NCI-H187 treated with DMSO at 0.1 percent for 48 hours (cell line): Measurements from ENCODE around the gene ARHGEF9.

Source experiments
- DNase-seq: peaks from one replicate; lab custom pipeline; 2025; lab: John Stamatoyannopoulos, UW

ARHGEF9 gene

GRCh38 chrX:63746278-63746677 is 38.7 kb downstream of the ARHGEF9 start:
- no peak for DNase-seq

- DNase-seq, result no peak
Observed at GRCh38 chrX:63744850-63745394, 40.1 kb downstream of the ARHGEF9 start.

GRCh38 chrX:63743596-63743995 is 41.4 kb downstream of the ARHGEF9 start:
- no peak for DNase-seq

GRCh38 chrX:63740382-63740781 is 44.6 kb downstream of the ARHGEF9 start:
- no peak for DNase-seq

- no peak for DNase-seq
Observed at GRCh38 chrX:63739885-63740284, 45.1 kb downstream of the ARHGEF9 start.

GRCh38 chrX:63738696-63739095 is 46.3 kb downstream of the ARHGEF9 start:
- no peak for DNase-seq

GRCh38 chrX:63737131-63737921 is 47.7 kb downstream of the ARHGEF9 start:
- no peak for DNase-seq

- DNase-seq, result no peak
Observed at GRCh38 chrX:63735882-63736281, 49.1 kb downstream of the ARHGEF9 start.

GRCh38 chrX:63720293-63720692 is 64.7 kb downstream of the ARHGEF9 start:
- no peak for DNase-seq

- DNase-seq, result no peak
Observed at GRCh38 chrX:63719633-63720032, 65.4 kb downstream of the ARHGEF9 start.

- DNase-seq, result no peak
Observed at GRCh38 chrX:63718010-63718694, 66.9 kb downstream of the ARHGEF9 start.

GRCh38 chrX:63713526-63713925 is 71.5 kb downstream of the ARHGEF9 start:
- DNase-seq, result no peak

GRCh38 chrX:63708801-63709200 is 76.2 kb downstream of the ARHGEF9 start:
- DNase-seq, result no peak

GRCh38 chrX:63702556-63702955 is 82.5 kb downstream of the ARHGEF9 start:
- no peak for DNase-seq

GRCh38 chrX:63686878-63687714 is 97.9 kb downstream of the ARHGEF9 start:
- no peak for DNase-seq

GRCh38 chrX:63680423-63680822 is 104.6 kb downstream of the ARHGEF9 start:
- DNase-seq, result no peak

- DNase-seq, result no peak
Observed at GRCh38 chrX:63679432-63679831, 105.6 kb downstream of the ARHGEF9 start.

- DNase-seq, result no peak
Observed at GRCh38 chrX:63675716-63676115, 109.3 kb downstream of the ARHGEF9 start.

- no peak for DNase-seq
Observed at GRCh38 chrX:63673896-63674295, 111.1 kb downstream of the ARHGEF9 start.

- DNase-seq, result no peak
Observed at GRCh38 chrX:63664741-63665140, 120.3 kb downstream of the ARHGEF9 start.

- DNase-seq, result no peak
Observed at GRCh38 chrX:63664083-63664482, 120.9 kb downstream of the ARHGEF9 start.

- DNase-seq, result no peak
Observed at GRCh38 chrX:63661676-63662075, 123.3 kb downstream of the ARHGEF9 start.
